GM12878 (cell line): ENCODE measurements around the gene WDR86. TPM values are rescaled to one million over a fixed set of nuclear protein-coding genes. Genes with fewer than 3 reads are reported as not detected.

Source experiments
- ATAC-seq: fragments of 200-7000 bp; cut with Tn5 transposase; 3 replicates; pipeline ENCODE4 v1.9.1; 2020; ENCODE audit warnings: mild to moderate bottlenecking, moderate library complexity
- BruUV-seq: library from RNA; stranded (reverse); fragments of 400-500 nt; replicated peaks from 2 replicates; lab custom pipeline; 2021; lab: Mats Ljungman, UMichigan
- CTCF ChIA-PET: fragments of 300-600 bp; sonication (Branson Sonifier 250); formaldehyde crosslinking; extraction: SDS; loops from one replicate; lab custom pipeline; 2021; ENCODE audit warnings: inconsistent platforms; lab: Yijun Ruan, JAX
- POLR2A ChIA-PET: fragments of 350-600 bp; formaldehyde crosslinking; extraction: SDS; loops from one replicate; lab custom pipeline; 2021; ENCODE audit warnings: inconsistent platforms; lab: Charles Lee
- RAD21 ChIA-PET: fragments of 300-600 bp; sonication (Branson Sonifier 250); formaldehyde crosslinking; loops from one replicate; lab custom pipeline; 2023; ENCODE audit warnings: antibody characterized with exemption; ENCODE audit not compliant: unreplicated experiment; lab: Charles Lee
- SMC1A ChIA-PET: fragments of 300-600 bp; sonication (Branson Sonifier 250); formaldehyde crosslinking; loops from one replicate; lab custom pipeline; 2023; ENCODE audit not compliant: unreplicated experiment, uncharacterized antibody; lab: Charles Lee
- DNase-seq: peaks from one replicate; pipeline ENCODE4 v3.0.0-alpha.2; 2011; ENCODE audit warnings: low read depth, low spot score
- FAIRE-seq: peaks from 3 replicates; lab custom pipeline; 2011; peaks lifted over from hg19 to GRCh38; lab: Jason Lieb, UNC
- H2AFZ ChIP-seq: 2 replicates; pipeline ENCODE4 v1.6.0; 2011; ENCODE audit warnings: low read depth, low read length, control low read depth; ENCODE audit not compliant: control insufficient read depth
- H3K27ac ChIP-seq: 2 replicates; pipeline ENCODE4 v1.5.1; 2011; ENCODE audit warnings: control low read depth; ENCODE audit not compliant: control insufficient read depth, insufficient read depth
- H3K27me3 ChIP-seq, 2 experiments: replicated peaks in 1 of 2; 2 replicates each; pipeline versions ENCODE4 v1.6.0 to v1.6.1; 2011; ENCODE audit warnings: low read length in 1 of 2; ENCODE audit not compliant: control insufficient read depth in 2 of 2, insufficient read depth in 2 of 2
- H3K36me3 ChIP-seq, 2 experiments: 2 replicates each; pipeline ENCODE4 v1.5.1; 2011; ENCODE audit warnings: low read length in 1 of 2; ENCODE audit not compliant: control insufficient read depth in 2 of 2, insufficient read depth in 2 of 2
- H3K4me1 ChIP-seq: 2 replicates; pipeline ENCODE4 v1.6.1; 2011; ENCODE audit warnings: mild to moderate bottlenecking, low read length, moderate library complexity, mixed read lengths; ENCODE audit not compliant: control insufficient read depth, insufficient read depth
- H3K4me2 ChIP-seq: 2 replicates; pipeline ENCODE4 v1.6.0; 2011; ENCODE audit warnings: control low read depth; ENCODE audit not compliant: control insufficient read depth, insufficient read depth
- H3K4me3 ChIP-seq: fragments of 200-600 bp; sonication (generic); 2 replicates; pipeline ENCODE4 v1.5.1; 2016
- H3K79me2 ChIP-seq: 2 replicates; pipeline ENCODE4 v1.6.0; 2011; ENCODE audit warnings: low read length; ENCODE audit not compliant: control insufficient read depth, insufficient read depth
- H3K9ac ChIP-seq: 2 replicates; pipeline ENCODE4 v1.8.0; 2011; ENCODE audit warnings: low read length, control low read depth, mixed read lengths; ENCODE audit not compliant: control insufficient read depth, insufficient read depth
- H3K9me3 ChIP-seq: replicated peaks from 3 replicates; pipeline ENCODE4 v1.5.1; 2011; ENCODE audit warnings: mild to moderate bottlenecking, low read length; ENCODE audit not compliant: control insufficient read depth, insufficient read depth
- H4K20me1 ChIP-seq: 2 replicates; pipeline ENCODE4 v1.6.0; 2011; ENCODE audit not compliant: control insufficient read depth, insufficient read depth
- BACH1 ChIP-seq: fragments of 450-650 bp; IDR thresholded peaks from 2 replicates; pipeline ENCODE4 v1.6.1; 2017; ENCODE audit warnings: mild to moderate bottlenecking, borderline replicate concordance
- BHLHE40 ChIP-seq, 2 experiments: fragments of 450-650 bp in 1 of 2; IDR thresholded peaks; 2 replicates each; pipeline ENCODE4 v1.6.1; 2011 to 2017; ENCODE audit warnings: low read depth in 2 of 2, borderline replicate concordance in 1 of 2, improper control_type of control experiment in 1 of 2, low read length in 1 of 2, mild to moderate bottlenecking in 1 of 2
- CREB1 ChIP-seq: IDR thresholded peaks from 2 replicates; pipeline ENCODE4 v1.6.1; 2012; ENCODE audit warnings: low read depth, mild to moderate bottlenecking, inconsistent platforms
- EGR1 ChIP-seq, 2 experiments: IDR thresholded peaks; 1 replicate in 1 of 2; 2 replicates in 1 of 2; pipeline ENCODE4 v1.6.1; 2011 to 2012; ENCODE audit warnings: low read depth in 2 of 2, low read length in 2 of 2, borderline replicate concordance in 1 of 2, mild to moderate bottlenecking in 1 of 2, moderate library complexity in 1 of 2
- GATAD2B ChIP-seq: fragments of 450-650 bp; conservative IDR thresholded peaks from 2 replicates; pipeline ENCODE4 v1.6.1; 2017; ENCODE audit warnings: low read depth, mild to moderate bottlenecking, moderate library complexity
- IKZF1 ChIP-seq: fragments of 450-650 bp; conservative IDR thresholded peaks from 2 replicates; pipeline ENCODE4 v1.6.1; 2017; ENCODE audit warnings: antibody characterized with exemption, mild to moderate bottlenecking
- NR2F1 ChIP-seq: fragments of 450-650 bp; conservative IDR thresholded peaks from 2 replicates; pipeline ENCODE4 v1.6.1; 2017; ENCODE audit warnings: mild to moderate bottlenecking
- PAX8 ChIP-seq: fragments of 450-650 bp; IDR thresholded peaks from 2 replicates; pipeline ENCODE4 v1.6.1; 2017; ENCODE audit warnings: mild to moderate bottlenecking, moderate library complexity
- TCF3 ChIP-seq: IDR thresholded peaks from 2 replicates; pipeline ENCODE4 v1.6.1; 2012; ENCODE audit warnings: low read depth, mild to moderate bottlenecking, low read length, borderline replicate concordance; ENCODE audit not compliant: insufficient read depth
- ZZZ3 ChIP-seq: IDR thresholded peaks from 2 replicates; pipeline ENCODE4 v1.6.1; 2011; ENCODE audit warnings: low read depth; ENCODE audit not compliant: control insufficient read depth, insufficient read length
- WGBS: methylation state at CpG from one replicate; pipeline ENCODE4 v1.1.6; 2016; ENCODE audit warnings: low lambda C conversion rate; ENCODE audit not compliant: insufficient replicate concordance, insufficient coverage; ENCODE audit errors: missing lambda C conversion rate; 5-methylcytosine and 5-hydroxymethylcytosine counted together
- in situ Hi-C: fragments of 300-500 bp; cut with MboI; formaldehyde crosslinking; loops from 9 replicates; pipeline ENCODE4 v1.14.3; 2018; ENCODE audit warnings: mixed read lengths
- intact Hi-C: fragments of 100-400 bp; cut with micrococcal nuclease; formaldehyde crosslinking; loops from one replicate; pipeline ENCODE4 v1.14.2; 2022; ENCODE audit not compliant: unreplicated experiment
- polyA plus RNA-seq, 11 experiments: library from polyadenylated mRNA; depleted of rRNA in 4 of 11; unstranded in 6 of 11; stranded (reverse) in 5 of 11; fragments of >200 nt; fragmentation: Nextera tagmentation in 4 of 11; fragmentation: Illumina TruSeq in 1 of 11; extraction: Ambion mirVana in 4 of 11; extraction: Trizol in 1 of 11; gene quantifications; 1 replicate in 1 of 11; 2 replicates in 10 of 11; pipeline versions ENCODE4 v1.2.1 to v1.2.3, GENCODE V29; 2011 to 2016; ENCODE audit warnings: inconsistent platforms in 2 of 11, missing spikeins in 2 of 11, low read depth in 1 of 11
- total RNA-seq, 4 experiments: library from RNA; depleted of rRNA in 3 of 4; stranded (reverse); fragments of >200 nt in 3 of 4; fragmentation: Illumina TruSeq in 1 of 4; extraction: Trizol in 1 of 4; gene quantifications; 2 replicates each; pipeline versions ENCODE4 v1.2.1 to v1.2.3, GENCODE V29; 2013 to 2021
- TF ChIP-seq, protein P1 (sequence below): fragments of 450-650 bp; IDR thresholded peaks from 2 replicates; pipeline ENCODE4 v1.6.1; 2017; ENCODE audit warnings: mild to moderate bottlenecking, moderate library complexity
- TF ChIP-seq, protein P2 (sequence below): IDR thresholded peaks from 2 replicates; pipeline ENCODE4 v1.6.1; 2012; ENCODE audit warnings: improper control_type of control experiment, low read depth, low read length; ENCODE audit not compliant: insufficient replicate concordance

The WDR86 gene
- total and polyA plus RNA-seq, 10 of the 15 experiments (the other 5 are each of a cell fraction or from before 2014, with no cell fraction given), result 0.05 to 0.19 (median 0.15) TPM; not detected in 7

DNA sequence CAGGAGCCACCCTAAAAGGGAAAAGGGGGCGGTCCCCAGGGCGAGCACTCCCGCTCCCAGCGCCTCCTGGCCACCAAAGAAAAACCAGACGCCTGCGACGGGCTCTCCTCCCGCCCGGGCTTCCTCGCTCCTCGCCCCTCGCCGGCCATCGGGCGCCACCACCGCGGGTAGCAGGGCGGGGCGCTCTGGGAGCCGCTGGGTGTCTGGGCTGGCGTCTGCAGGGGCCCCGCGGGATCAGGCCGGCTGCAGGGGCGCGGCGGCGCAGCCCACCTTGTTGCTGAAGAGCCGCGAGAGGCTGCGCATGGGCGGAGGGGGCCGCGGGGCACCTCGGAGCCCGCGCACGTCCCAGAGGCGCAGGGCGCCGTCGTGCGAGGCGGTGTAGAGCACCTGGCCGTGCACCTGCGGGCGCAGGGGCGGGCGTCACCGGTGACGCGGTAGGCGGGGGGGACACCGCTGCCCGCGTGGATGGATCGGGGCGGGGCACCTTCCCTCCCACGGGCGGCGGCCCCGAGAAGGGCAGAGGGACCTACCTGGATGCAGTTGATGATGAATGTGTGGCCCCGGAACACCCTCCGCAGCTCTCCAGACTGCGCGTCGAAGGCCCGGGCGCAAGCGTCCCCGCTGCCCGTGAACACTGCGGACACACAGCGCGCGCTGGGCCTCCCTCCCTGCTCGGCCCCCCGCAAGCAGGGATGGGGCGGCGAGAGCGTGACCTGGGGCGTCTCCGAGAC, 28.3 kb downstream of the WDR86 start:
- Histone ChIP-seq H4K20me1 (no peaks in the 10 kb centered on the region), H3K9me3 (no peaks in the 10 kb centered on the region; the same call in 2 of the 3 replicates), H3K9ac (no peak overlapping the region), H3K27ac (no peak overlapping the region), H3K36me3 (peaks cover 0 to 4% of the 10 kb centered on the region in 2 experiments; a peak in 2 of 4 replicates), H3K4me1 (peaks cover 7% of the 10 kb centered on the region), H3K79me2 (no peaks in the 10 kb centered on the region)
- ChIA-PET CTCF (no interaction called here), RAD21 (interaction anchor here (1.4 kb wide), 1 partner anchor 13 kb away, joined by 3 read pairs; no protein-coding TSS in a partner anchor)
- 16% methylated on average over 73 of the region's 83 CpGs for WGBS
- no TSS peak for BruUV-seq
- in situ Hi-C loops, result loop anchor here (5.0 kb wide), 1 partner anchor 66 kb away; no protein-coding TSS in a partner anchor
- no peak for FAIRE-seq
- intact Hi-C loops, result no loop called here
- ATAC-seq, result peak; percentile 52
- DNase-seq, result no peak
- TF ChIP-seq ZZZ3 (no peak), CREB1 (peak; percentile 65; the same call in 1 of the 2 replicates), BACH1 (0 out of 2 replicates have a peak, but pooled peaks have one; percentile 43), IKZF1 (peak; percentile 51), TCF3 (peak; percentile 47; the same call in 1 of the 2 replicates), PAX8 (no peak), EGR1 (IDR thresholded peaks at IDR 0.05; ENCODE audit: borderline replicate concordance in 1 of 2, low read depth in 2 of 2, low read length in 2 of 2) (peak in 1 of 2 experiments; percentile 53; a peak in 2 of 3 replicates), GATAD2B (peak; percentile 60; the same call in 1 of the 2 replicates), BHLHE40 (IDR thresholded peaks at IDR 0.05; ENCODE audit: borderline replicate concordance in 1 of 2, low read depth in 2 of 2, low read length in 1 of 2) (peak in 1 of 2 experiments; percentile 35; a peak in 1 of 4 replicates), NR2F1 (0 out of 2 replicates have a peak, but pooled peaks have one; percentile 31)
- TF ChIP-seq, protein P1, sequence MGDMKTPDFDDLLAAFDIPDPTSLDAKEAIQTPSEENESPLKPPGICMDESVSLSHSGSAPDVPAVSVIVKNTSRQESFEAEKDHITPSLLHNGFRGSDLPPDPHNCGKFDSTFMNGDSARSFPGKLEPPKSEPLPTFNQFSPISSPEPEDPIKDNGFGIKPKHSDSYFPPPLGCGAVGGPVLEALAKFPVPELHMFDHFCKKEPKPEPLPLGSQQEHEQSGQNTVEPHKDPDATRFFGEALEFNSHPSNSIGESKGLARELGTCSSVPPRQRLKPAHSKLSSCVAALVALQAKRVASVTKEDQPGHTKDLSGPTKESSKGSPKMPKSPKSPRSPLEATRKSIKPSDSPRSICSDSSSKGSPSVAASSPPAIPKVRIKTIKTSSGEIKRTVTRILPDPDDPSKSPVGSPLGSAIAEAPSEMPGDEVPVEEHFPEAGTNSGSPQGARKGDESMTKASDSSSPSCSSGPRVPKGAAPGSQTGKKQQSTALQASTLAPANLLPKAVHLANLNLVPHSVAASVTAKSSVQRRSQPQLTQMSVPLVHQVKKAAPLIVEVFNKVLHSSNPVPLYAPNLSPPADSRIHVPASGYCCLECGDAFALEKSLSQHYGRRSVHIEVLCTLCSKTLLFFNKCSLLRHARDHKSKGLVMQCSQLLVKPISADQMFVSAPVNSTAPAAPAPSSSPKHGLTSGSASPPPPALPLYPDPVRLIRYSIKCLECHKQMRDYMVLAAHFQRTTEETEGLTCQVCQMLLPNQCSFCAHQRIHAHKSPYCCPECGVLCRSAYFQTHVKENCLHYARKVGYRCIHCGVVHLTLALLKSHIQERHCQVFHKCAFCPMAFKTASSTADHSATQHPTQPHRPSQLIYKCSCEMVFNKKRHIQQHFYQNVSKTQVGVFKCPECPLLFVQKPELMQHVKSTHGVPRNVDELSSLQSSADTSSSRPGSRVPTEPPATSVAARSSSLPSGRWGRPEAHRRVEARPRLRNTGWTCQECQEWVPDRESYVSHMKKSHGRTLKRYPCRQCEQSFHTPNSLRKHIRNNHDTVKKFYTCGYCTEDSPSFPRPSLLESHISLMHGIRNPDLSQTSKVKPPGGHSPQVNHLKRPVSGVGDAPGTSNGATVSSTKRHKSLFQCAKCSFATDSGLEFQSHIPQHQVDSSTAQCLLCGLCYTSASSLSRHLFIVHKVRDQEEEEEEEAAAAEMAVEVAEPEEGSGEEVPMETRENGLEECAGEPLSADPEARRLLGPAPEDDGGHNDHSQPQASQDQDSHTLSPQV, result no peak
- TF ChIP-seq, protein P2, sequence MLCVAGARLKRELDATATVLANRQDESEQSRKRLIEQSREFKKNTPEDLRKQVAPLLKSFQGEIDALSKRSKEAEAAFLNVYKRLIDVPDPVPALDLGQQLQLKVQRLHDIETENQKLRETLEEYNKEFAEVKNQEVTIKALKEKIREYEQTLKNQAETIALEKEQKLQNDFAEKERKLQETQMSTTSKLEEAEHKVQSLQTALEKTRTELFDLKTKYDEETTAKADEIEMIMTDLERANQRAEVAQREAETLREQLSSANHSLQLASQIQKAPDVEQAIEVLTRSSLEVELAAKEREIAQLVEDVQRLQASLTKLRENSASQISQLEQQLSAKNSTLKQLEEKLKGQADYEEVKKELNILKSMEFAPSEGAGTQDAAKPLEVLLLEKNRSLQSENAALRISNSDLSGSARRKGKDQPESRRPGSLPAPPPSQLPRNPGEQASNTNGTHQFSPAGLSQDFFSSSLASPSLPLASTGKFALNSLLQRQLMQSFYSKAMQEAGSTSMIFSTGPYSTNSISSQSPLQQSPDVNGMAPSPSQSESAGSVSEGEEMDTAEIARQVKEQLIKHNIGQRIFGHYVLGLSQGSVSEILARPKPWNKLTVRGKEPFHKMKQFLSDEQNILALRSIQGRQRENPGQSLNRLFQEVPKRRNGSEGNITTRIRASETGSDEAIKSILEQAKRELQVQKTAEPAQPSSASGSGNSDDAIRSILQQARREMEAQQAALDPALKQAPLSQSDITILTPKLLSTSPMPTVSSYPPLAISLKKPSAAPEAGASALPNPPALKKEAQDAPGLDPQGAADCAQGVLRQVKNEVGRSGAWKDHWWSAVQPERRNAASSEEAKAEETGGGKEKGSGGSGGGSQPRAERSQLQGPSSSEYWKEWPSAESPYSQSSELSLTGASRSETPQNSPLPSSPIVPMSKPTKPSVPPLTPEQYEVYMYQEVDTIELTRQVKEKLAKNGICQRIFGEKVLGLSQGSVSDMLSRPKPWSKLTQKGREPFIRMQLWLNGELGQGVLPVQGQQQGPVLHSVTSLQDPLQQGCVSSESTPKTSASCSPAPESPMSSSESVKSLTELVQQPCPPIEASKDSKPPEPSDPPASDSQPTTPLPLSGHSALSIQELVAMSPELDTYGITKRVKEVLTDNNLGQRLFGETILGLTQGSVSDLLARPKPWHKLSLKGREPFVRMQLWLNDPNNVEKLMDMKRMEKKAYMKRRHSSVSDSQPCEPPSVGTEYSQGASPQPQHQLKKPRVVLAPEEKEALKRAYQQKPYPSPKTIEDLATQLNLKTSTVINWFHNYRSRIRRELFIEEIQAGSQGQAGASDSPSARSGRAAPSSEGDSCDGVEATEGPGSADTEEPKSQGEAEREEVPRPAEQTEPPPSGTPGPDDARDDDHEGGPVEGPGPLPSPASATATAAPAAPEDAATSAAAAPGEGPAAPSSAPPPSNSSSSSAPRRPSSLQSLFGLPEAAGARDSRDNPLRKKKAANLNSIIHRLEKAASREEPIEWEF, result no peak
- TF ChIP-seq, all 136 proteins: peak for 8
- Histone ChIP-seq H3K27me3 (peaks cover 2 to 3% of the 10 kb centered on the region in 2 experiments; a peak in 3 of 4 replicates), H2AFZ (peak overlapping the region; percentile 62), H3K4me2 (peak overlapping the region; percentile 96), H3K4me3 (peak overlapping the region; percentile 45; the same call in 1 of the 2 replicates)
- POLR2A ChIA-PET, result no interaction called here
- SMC1A ChIA-PET, result no interaction called here
